Measurements from ENCODE around the gene RRAS2.

Gene RRAS2

DNA sequence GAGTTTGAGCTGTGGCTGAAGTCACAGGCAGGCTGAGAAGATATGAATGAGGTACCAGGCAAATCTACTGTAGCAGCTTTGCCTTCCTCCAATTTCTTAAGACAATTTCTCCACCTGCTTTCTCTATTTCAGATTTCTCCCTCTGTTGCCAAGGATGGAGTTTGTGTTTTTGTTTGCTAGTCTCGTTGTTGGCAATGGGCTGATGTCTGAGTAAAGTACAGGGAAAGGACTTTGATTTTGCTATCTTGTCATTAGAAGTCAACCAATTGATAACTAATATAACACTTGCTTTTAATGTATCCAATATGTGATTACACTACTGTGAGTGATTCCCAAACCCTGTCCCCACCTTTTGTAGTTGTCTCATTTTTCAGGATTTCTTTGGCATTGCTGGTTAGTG lies 40.1 kb upstream of the RRAS2 start:
- Histone ChIP-seq H2AK5ac (ENCODE audit: low read length) (no peak overlapping the region), H2BK12ac (ENCODE audit: low read length) (no peak overlapping the region), H2BK5ac (ENCODE audit: low read depth, low read length, poor library complexity) (no peak overlapping the region), H3K36me3 (ENCODE audit: control insufficient read depth in 1 of 2, insufficient read depth in 2 of 2, low read length in 2 of 2) (no peaks in the 10 kb centered on the region), H3K23ac (ENCODE audit: low read length) (no peak overlapping the region), H3K27ac (ENCODE audit: low read depth, low read length) (no peak overlapping the region), H3K27me3 (ENCODE audit: insufficient read depth, low read length) (no peaks in the 10 kb centered on the region), H4K12ac (ENCODE audit: low read depth, low read length) (no peak overlapping the region), H3K14ac (ENCODE audit: low read length) (no peak overlapping the region), H3K9me3 (ENCODE audit: insufficient read depth, low read depth, low read length) (peaks cover 1% of the 10 kb centered on the region), H2BK120ac (ENCODE audit: insufficient read depth, low read length, poor library complexity) (no peak overlapping the region), H3K18ac (ENCODE audit: low read length) (no peak overlapping the region), H3K9ac (ENCODE audit: low read length) (no peak overlapping the region), H3K4ac (ENCODE audit: low read depth, low read length) (no peak overlapping the region), H3K79me1 (ENCODE audit: low read length) (no peaks in the 10 kb centered on the region), H4K91ac (ENCODE audit: low read depth, low read length) (no peak overlapping the region), H3K4me3 (ENCODE audit: low read depth, low read length) (no peak overlapping the region), H2AFZ (ENCODE audit: insufficient read depth, low read length, poor library complexity) (no peak overlapping the region), H3K4me2 (ENCODE audit: low read length) (no peak overlapping the region), H4K8ac (ENCODE audit: low read depth, low read length) (no peak overlapping the region), H3K4me1 (ENCODE audit: control insufficient read depth in 1 of 2, insufficient read depth in 2 of 2, low read length in 2 of 2) (no peaks in the 10 kb centered on the region), H3K79me2 (ENCODE audit: control insufficient read depth, insufficient read depth, low read length, poor library complexity) (no peaks in the 10 kb centered on the region)
- no CpG with 5 or more reads among the region's 1 CpG for WGBS (ENCODE audit: extremely low coverage, insufficient coverage, insufficient read length)
- DNase-seq = no peak

DNA sequence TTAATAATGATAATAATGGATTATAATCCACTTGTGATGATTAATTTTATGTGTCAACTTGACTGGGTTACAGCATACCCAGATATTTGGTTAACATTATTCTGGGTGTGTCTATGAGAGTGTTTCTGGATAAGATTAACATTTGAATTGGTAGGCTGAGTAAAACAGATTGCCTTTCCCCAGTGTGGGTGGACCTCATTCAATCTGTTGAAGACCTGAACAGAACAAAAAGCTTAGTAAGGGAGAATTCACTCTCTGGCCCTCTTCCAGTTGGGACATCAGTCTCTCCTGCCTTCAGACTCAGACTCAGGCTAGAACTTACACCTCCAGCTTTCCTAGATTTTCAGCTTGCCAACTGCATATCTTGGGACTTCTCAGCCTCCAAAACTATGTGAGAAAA lies 37.3 kb upstream of the RRAS2 start:
- H3K79me1 ChIP-seq (ENCODE audit: low read length) = no peaks in the 10 kb centered on the region
- no peak overlapping the region for H2BK12ac ChIP-seq (ENCODE audit: low read length)
- H3K9me3 ChIP-seq (ENCODE audit: insufficient read depth, low read depth, low read length) = no peaks in the 10 kb centered on the region
- peak in 1 of 2 donors; percentile 65 for DNase-seq
- no peak overlapping the region for H3K4me2 ChIP-seq (ENCODE audit: low read length)
- no peak overlapping the region for H3K27ac ChIP-seq (ENCODE audit: low read depth, low read length)
- H3K4me3 ChIP-seq (ENCODE audit: low read depth, low read length) = no peak overlapping the region
- H3K4ac ChIP-seq (ENCODE audit: low read depth, low read length) = no peak overlapping the region
- no peak overlapping the region for H3K9ac ChIP-seq (ENCODE audit: low read length)
- no peak overlapping the region for H3K14ac ChIP-seq (ENCODE audit: low read length)
- no peaks in the 10 kb centered on the region for H3K36me3 ChIP-seq (ENCODE audit: control insufficient read depth in 1 of 2, insufficient read depth in 2 of 2, low read length in 2 of 2)
- H2AK5ac ChIP-seq (ENCODE audit: low read length) = no peak overlapping the region
- H3K4me1 ChIP-seq (ENCODE audit: control insufficient read depth in 1 of 2, insufficient read depth in 2 of 2, low read length in 2 of 2) = no peaks in the 10 kb centered on the region
- no peak overlapping the region for H4K91ac ChIP-seq (ENCODE audit: low read depth, low read length)
- H3K79me2 ChIP-seq (ENCODE audit: control insufficient read depth, insufficient read depth, low read length, poor library complexity) = no peaks in the 10 kb centered on the region
- no peak overlapping the region for H2BK120ac ChIP-seq (ENCODE audit: insufficient read depth, low read length, poor library complexity)
- no peak overlapping the region for H4K12ac ChIP-seq (ENCODE audit: low read depth, low read length)
- H4K8ac ChIP-seq (ENCODE audit: low read depth, low read length) = no peak overlapping the region
- H3K23ac ChIP-seq (ENCODE audit: low read length) = no peak overlapping the region
- H3K27me3 ChIP-seq (ENCODE audit: insufficient read depth, low read length) = no peaks in the 10 kb centered on the region
- H2AFZ ChIP-seq (ENCODE audit: insufficient read depth, low read length, poor library complexity) = no peak overlapping the region
- no peak overlapping the region for H2BK5ac ChIP-seq (ENCODE audit: low read depth, low read length, poor library complexity)
- no peak overlapping the region for H3K18ac ChIP-seq (ENCODE audit: low read length)

DNA sequence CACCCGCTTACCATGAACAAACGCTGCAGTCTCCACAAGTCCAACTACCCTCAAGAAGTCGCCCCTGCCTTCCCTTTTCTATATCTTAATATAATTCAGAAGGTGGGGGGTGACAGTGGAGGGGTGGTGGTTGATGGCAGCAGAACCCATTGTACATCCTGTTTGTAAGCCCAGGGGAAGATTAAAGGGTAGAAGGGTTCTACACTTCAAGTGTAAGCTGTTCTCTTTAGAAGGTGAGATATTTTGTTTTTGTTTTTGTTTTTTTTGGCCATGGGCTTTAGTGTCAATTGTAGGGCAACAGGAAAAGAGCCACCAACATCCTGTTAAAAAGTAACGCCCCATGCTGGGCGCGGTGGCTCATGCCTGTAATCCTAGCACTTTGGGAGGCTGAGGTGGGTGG lies 34.9 kb upstream of the RRAS2 start:
- no peaks in the 10 kb centered on the region for H3K79me1 ChIP-seq (ENCODE audit: low read length)
- H3K9me3 ChIP-seq (ENCODE audit: insufficient read depth, low read depth, low read length) = no peaks in the 10 kb centered on the region
- no peak overlapping the region for H3K4me2 ChIP-seq (ENCODE audit: low read length)
- no peak overlapping the region for H3K14ac ChIP-seq (ENCODE audit: low read length)
- H2BK12ac ChIP-seq (ENCODE audit: low read length) = no peak overlapping the region
- H3K79me2 ChIP-seq (ENCODE audit: control insufficient read depth, insufficient read depth, low read length, poor library complexity) = no peaks in the 10 kb centered on the region
- no peak overlapping the region for H3K27ac ChIP-seq (ENCODE audit: low read depth, low read length)
- H3K4me3 ChIP-seq (ENCODE audit: low read depth, low read length) = no peak overlapping the region
- no peak overlapping the region for H2BK120ac ChIP-seq (ENCODE audit: insufficient read depth, low read length, poor library complexity)
- no peaks in the 10 kb centered on the region for H3K4me1 ChIP-seq (ENCODE audit: control insufficient read depth in 1 of 2, insufficient read depth in 2 of 2, low read length in 2 of 2)
- H3K36me3 ChIP-seq (ENCODE audit: control insufficient read depth in 1 of 2, insufficient read depth in 2 of 2, low read length in 2 of 2) = no peaks in the 10 kb centered on the region
- H3K18ac ChIP-seq (ENCODE audit: low read length) = no peak overlapping the region
- no peak overlapping the region for H3K9ac ChIP-seq (ENCODE audit: low read length)
- no peak overlapping the region for H3K23ac ChIP-seq (ENCODE audit: low read length)
- no peaks in the 10 kb centered on the region for H3K27me3 ChIP-seq (ENCODE audit: insufficient read depth, low read length)
- H2AK5ac ChIP-seq (ENCODE audit: low read length) = no peak overlapping the region
- H4K12ac ChIP-seq (ENCODE audit: low read depth, low read length) = no peak overlapping the region
- H2BK5ac ChIP-seq (ENCODE audit: low read depth, low read length, poor library complexity) = no peak overlapping the region
- DNase-seq = no peak
- no peak overlapping the region for H2AFZ ChIP-seq (ENCODE audit: insufficient read depth, low read length, poor library complexity)
- no CpG with 5 or more reads among the region's 6 CpGs for WGBS (ENCODE audit: extremely low coverage, insufficient coverage, insufficient read length)
- H4K91ac ChIP-seq (ENCODE audit: low read depth, low read length) = no peak overlapping the region
- H4K8ac ChIP-seq (ENCODE audit: low read depth, low read length) = no peak overlapping the region
- no peak overlapping the region for H3K4ac ChIP-seq (ENCODE audit: low read depth, low read length)

DNA sequence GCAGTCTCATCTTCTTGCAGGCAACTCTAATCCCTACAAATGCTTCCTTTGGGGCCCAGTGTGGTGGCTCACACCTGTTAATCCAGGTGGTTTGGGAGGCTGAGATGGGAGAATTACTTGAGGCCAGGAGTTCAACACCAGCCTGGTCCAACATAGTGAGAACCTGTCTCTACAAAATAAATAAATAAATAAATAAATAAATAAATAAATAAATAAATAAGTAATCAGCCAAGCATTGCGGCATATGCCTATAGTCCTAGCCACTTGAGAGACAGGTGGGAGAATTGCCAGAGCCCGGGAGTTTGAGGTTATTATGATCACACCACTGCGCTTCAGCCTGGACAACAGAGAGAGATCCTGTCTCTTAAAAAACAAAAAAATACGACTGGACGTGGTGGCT lies 34.1 kb upstream of the RRAS2 start:
- Histone ChIP-seq H3K4me3 (ENCODE audit: low read depth, low read length) (no peak overlapping the region), H3K27ac (ENCODE audit: low read depth, low read length) (no peak overlapping the region), H3K9ac (ENCODE audit: low read length) (no peak overlapping the region), H3K4ac (ENCODE audit: low read depth, low read length) (no peak overlapping the region), H3K79me1 (ENCODE audit: low read length) (no peaks in the 10 kb centered on the region), H3K4me2 (ENCODE audit: low read length) (no peak overlapping the region), H2AFZ (ENCODE audit: insufficient read depth, low read length, poor library complexity) (no peak overlapping the region), H2AK5ac (ENCODE audit: low read length) (no peak overlapping the region), H2BK5ac (ENCODE audit: low read depth, low read length, poor library complexity) (no peak overlapping the region), H3K79me2 (ENCODE audit: control insufficient read depth, insufficient read depth, low read length, poor library complexity) (no peaks in the 10 kb centered on the region), H3K4me1 (ENCODE audit: control insufficient read depth in 1 of 2, insufficient read depth in 2 of 2, low read length in 2 of 2) (no peaks in the 10 kb centered on the region), H4K91ac (ENCODE audit: low read depth, low read length) (no peak overlapping the region), H4K8ac (ENCODE audit: low read depth, low read length) (no peak overlapping the region), H3K18ac (ENCODE audit: low read length) (no peak overlapping the region), H2BK120ac (ENCODE audit: insufficient read depth, low read length, poor library complexity) (no peak overlapping the region), H2BK12ac (ENCODE audit: low read length) (no peak overlapping the region), H4K12ac (ENCODE audit: low read depth, low read length) (no peak overlapping the region), H3K27me3 (ENCODE audit: insufficient read depth, low read length) (no peaks in the 10 kb centered on the region), H3K14ac (ENCODE audit: low read length) (no peak overlapping the region), H3K9me3 (ENCODE audit: insufficient read depth, low read depth, low read length) (no peaks in the 10 kb centered on the region), H3K36me3 (ENCODE audit: control insufficient read depth in 1 of 2, insufficient read depth in 2 of 2, low read length in 2 of 2) (no peaks in the 10 kb centered on the region), H3K23ac (ENCODE audit: low read length) (no peak overlapping the region)
- no CpG with 5 or more reads among the region's 5 CpGs for WGBS (ENCODE audit: extremely low coverage, insufficient coverage, insufficient read length)
- no peak for DNase-seq

DNA sequence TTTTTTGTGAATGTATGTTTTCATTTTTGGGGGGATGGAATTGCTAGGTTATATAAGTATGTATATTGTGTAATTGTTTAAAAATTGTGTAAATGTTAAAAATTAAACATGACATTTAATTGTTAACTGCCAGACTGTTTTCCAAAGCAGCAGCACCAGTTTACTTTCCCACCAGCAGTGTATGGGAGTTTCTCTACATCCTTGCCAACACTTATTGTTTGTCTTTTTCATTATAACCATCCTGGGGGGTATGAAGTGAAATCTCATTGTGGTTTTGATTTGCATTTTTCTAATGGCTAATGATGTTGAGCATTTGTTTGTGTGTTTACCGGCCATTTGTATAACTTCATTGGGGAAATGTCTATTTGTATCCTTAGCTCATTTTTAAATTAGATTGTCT lies 31.7 kb upstream of the RRAS2 start:
- H4K8ac ChIP-seq (ENCODE audit: low read depth, low read length) = no peak overlapping the region
- no peak overlapping the region for H3K18ac ChIP-seq (ENCODE audit: low read length)
- no peak overlapping the region for H4K91ac ChIP-seq (ENCODE audit: low read depth, low read length)
- H3K27me3 ChIP-seq (ENCODE audit: insufficient read depth, low read length) = no peaks in the 10 kb centered on the region
- no CpG with 5 or more reads among the region's 1 CpG for WGBS (ENCODE audit: extremely low coverage, insufficient coverage, insufficient read length)
- no peak overlapping the region for H3K4me2 ChIP-seq (ENCODE audit: low read length)
- H3K4me1 ChIP-seq (ENCODE audit: control insufficient read depth in 1 of 2, insufficient read depth in 2 of 2, low read length in 2 of 2) = no peaks in the 10 kb centered on the region
- no peak overlapping the region for H4K12ac ChIP-seq (ENCODE audit: low read depth, low read length)
- no peak for DNase-seq
- no peaks in the 10 kb centered on the region for H3K79me1 ChIP-seq (ENCODE audit: low read length)
- no peaks in the 10 kb centered on the region for H3K36me3 ChIP-seq (ENCODE audit: control insufficient read depth in 1 of 2, insufficient read depth in 2 of 2, low read length in 2 of 2)
- no peak overlapping the region for H2BK120ac ChIP-seq (ENCODE audit: insufficient read depth, low read length, poor library complexity)
- no peak overlapping the region for H3K4ac ChIP-seq (ENCODE audit: low read depth, low read length)
- no peak overlapping the region for H2BK12ac ChIP-seq (ENCODE audit: low read length)
- H2BK5ac ChIP-seq (ENCODE audit: low read depth, low read length, poor library complexity) = no peak overlapping the region
- H3K9me3 ChIP-seq (ENCODE audit: insufficient read depth, low read depth, low read length) = no peaks in the 10 kb centered on the region
- no peak overlapping the region for H2AFZ ChIP-seq (ENCODE audit: insufficient read depth, low read length, poor library complexity)
- no peaks in the 10 kb centered on the region for H3K79me2 ChIP-seq (ENCODE audit: control insufficient read depth, insufficient read depth, low read length, poor library complexity)
- H3K23ac ChIP-seq (ENCODE audit: low read length) = no peak overlapping the region
- H3K9ac ChIP-seq (ENCODE audit: low read length) = no peak overlapping the region
- H3K14ac ChIP-seq (ENCODE audit: low read length) = no peak overlapping the region
- no peak overlapping the region for H3K27ac ChIP-seq (ENCODE audit: low read depth, low read length)
- H3K4me3 ChIP-seq (ENCODE audit: low read depth, low read length) = no peak overlapping the region
- H2AK5ac ChIP-seq (ENCODE audit: low read length) = no peak overlapping the region

Measured in trophoblast cell (in vitro differentiated cells and primary cell).